HG02970 (cell line): ENCODE results near the gene STAG1.
"Not testable (repeated sequence)": the region's sequence is repeated elsewhere in the genome, so short reads cannot be mapped to it uniquely, and the experiment has no call there.

Experiments
- ATAC-seq: cut with Tn5 transposase; IDR thresholded peaks from one replicate; pipeline ENCODE4 v1.9.1; 2021; ENCODE audit warnings: mild to moderate bottlenecking, moderate library complexity, moderate number of reproducible peaks; ENCODE audit not compliant: unreplicated experiment, low FRiP score

The STAG1 gene

GRCh38 chr3:136606990-136607389, 145.2 kb downstream of the STAG1 start:
- ATAC-seq, result no peak

- ATAC-seq, result not testable (repeated sequence)
Measured at GRCh38 chr3:136606216-136606615, 146.0 kb downstream of the STAG1 start.

- no peak for ATAC-seq
Measured at GRCh38 chr3:136604961-136605360, 147.2 kb downstream of the STAG1 start.

GRCh38 chr3:136602818-136603217, 149.4 kb downstream of the STAG1 start:
- no peak for ATAC-seq

GRCh38 chr3:136595913-136596697, 156.1 kb downstream of the STAG1 start:
- ATAC-seq, result no peak

- no peak for ATAC-seq
Measured at GRCh38 chr3:136586580-136586979, 165.6 kb downstream of the STAG1 start.

GRCh38 chr3:136584728-136585127, 167.4 kb downstream of the STAG1 start:
- no peak for ATAC-seq

GRCh38 chr3:136583823-136584222, 168.4 kb downstream of the STAG1 start:
- ATAC-seq, result no peak

- ATAC-seq, result no peak
Measured at GRCh38 chr3:136577791-136578190, 174.4 kb downstream of the STAG1 start.

- ATAC-seq, result no peak
Measured at GRCh38 chr3:136576279-136577009, 175.7 kb downstream of the STAG1 start.

- no peak for ATAC-seq
Measured at GRCh38 chr3:136567599-136568188, 184.5 kb downstream of the STAG1 start.

GRCh38 chr3:136564962-136565361, 187.2 kb downstream of the STAG1 start:
- not testable (repeated sequence) for ATAC-seq

GRCh38 chr3:136562026-136562425, 190.2 kb downstream of the STAG1 start:
- ATAC-seq, result no peak

GRCh38 chr3:136559896-136560295, 192.3 kb downstream of the STAG1 start:
- ATAC-seq, result no peak

GRCh38 chr3:136549461-136549860, 202.7 kb downstream of the STAG1 start:
- not testable (repeated sequence) for ATAC-seq

- ATAC-seq, result no peak
Measured at GRCh38 chr3:136547293-136547692, 204.9 kb downstream of the STAG1 start.

- no peak for ATAC-seq
Measured at GRCh38 chr3:136546720-136547119, 205.5 kb downstream of the STAG1 start.

GRCh38 chr3:136545664-136546268, 206.4 kb downstream of the STAG1 start:
- no peak for ATAC-seq

- no peak for ATAC-seq
Measured at GRCh38 chr3:136544532-136544931, 207.6 kb downstream of the STAG1 start.

- ATAC-seq, result no peak
Measured at GRCh38 chr3:136543385-136543784, 208.8 kb downstream of the STAG1 start.

- ATAC-seq, result no peak
Measured at GRCh38 chr3:136535906-136536305, 216.3 kb downstream of the STAG1 start.
